CD4-positive, alpha-beta T cell (primary cell): ENCODE measurements around the gene FANCG. TPM values are rescaled to one million over a fixed set of nuclear protein-coding genes. Genes with fewer than 3 reads are reported as not detected.

Experiments used
- ATAC-seq: fragments of 200-7000 bp; cut with Tn5 transposase; one replicate; pipeline ENCODE4 v1.10.0; 2022; ENCODE audit warnings: mild to moderate bottlenecking; ENCODE audit not compliant: poor library complexity
- CTCF ChIA-PET: fragments of 350-600 bp; sonication (Branson Sonifier 250); formaldehyde crosslinking; loops from one replicate; lab custom pipeline; 2021; ENCODE audit warnings: antibody characterized with exemption, inconsistent platforms; lab: Charles Lee
- POLR2A ChIA-PET: fragments of 350-600 bp; sonication (Branson Sonifier 250); formaldehyde crosslinking; loops from one replicate; lab custom pipeline; 2021; ENCODE audit warnings: antibody characterized with exemption, inconsistent platforms; lab: Charles Lee
- DNase-seq, 14 experiments: peaks; one replicate each; pipeline ENCODE4 v3.0.0-alpha.2; 2013 to 2020; ENCODE audit warnings: mixed read lengths in 2 of 14
- H3K27ac ChIP-seq, 2 donors: one replicate each; pipeline versions ENCODE4 v1.5.1 to v1.7.0; 2013; ENCODE audit warnings: low read length in 2 of 2, low read depth in 1 of 2, mild to moderate bottlenecking in 1 of 2
- H3K27me3 ChIP-seq, 2 experiments: 1 replicate in 1 of 2; 2 replicates in 1 of 2; pipeline versions ENCODE4 v1.6.1 to v1.7.0; 2013; ENCODE audit warnings: low read length in 2 of 2, control low read depth in 1 of 2, mild to moderate bottlenecking in 1 of 2, moderate library complexity in 1 of 2; ENCODE audit not compliant: insufficient read depth in 2 of 2, control insufficient read depth in 1 of 2
- H3K36me3 ChIP-seq: one replicate; pipeline ENCODE4 v1.6.1; 2013; ENCODE audit warnings: low read length, control low read depth; ENCODE audit not compliant: insufficient read depth
- H3K4me1 ChIP-seq: one replicate; pipeline ENCODE4 v1.6.1; 2013; ENCODE audit warnings: low read length, control low read depth; ENCODE audit not compliant: insufficient read depth
- H3K4me3 ChIP-seq: one replicate; pipeline ENCODE4 v1.5.1; 2013; ENCODE audit warnings: mild to moderate bottlenecking, low read length, moderate library complexity
- H3K9me3 ChIP-seq, 2 experiments: 1 replicate in 1 of 2; 2 replicates in 1 of 2; pipeline versions ENCODE4 v1.6.1 to v1.7.0; 2013; ENCODE audit warnings: low read length in 2 of 2, mild to moderate bottlenecking in 2 of 2, control low read depth in 1 of 2, moderate library complexity in 1 of 2; ENCODE audit not compliant: control insufficient read depth in 1 of 2, insufficient read depth in 1 of 2
- H3K27ac Mint-ChIP-seq: one replicate; pipeline ENCODE4 v1.8.0; 2020; ENCODE audit warnings: mixed read lengths
- H3K27me3 Mint-ChIP-seq: one replicate; pipeline ENCODE4 v1.8.0; 2021; ENCODE audit warnings: mixed read lengths
- H3K36me3 Mint-ChIP-seq: one replicate; pipeline ENCODE4 v1.8.0; 2021; ENCODE audit warnings: low read depth, mixed read lengths
- H3K4me1 Mint-ChIP-seq: one replicate; pipeline ENCODE4 v1.8.0; 2021; ENCODE audit warnings: low read depth, mixed read lengths
- H3K4me3 Mint-ChIP-seq: one replicate; pipeline ENCODE4 v1.8.0; 2020; ENCODE audit warnings: mild to moderate bottlenecking, mixed read lengths
- H3K9me3 Mint-ChIP-seq: one replicate; pipeline ENCODE4 v1.8.0; 2020; ENCODE audit warnings: mixed read lengths
- CTCF ChIP-seq: fragments of 200-600 bp; IDR thresholded peaks from one replicate; pipeline ENCODE4 v1.8.0; 2022; ENCODE audit warnings: antibody characterized with exemption, mild to moderate bottlenecking
- intact Hi-C, 2 experiments: fragments of 100-400 bp; cut with DNase I in 1 of 2; cut with micrococcal nuclease in 1 of 2; formaldehyde crosslinking; loops; one replicate each; pipeline versions ENCODE4 v1.15.1 to v1.9.0; 2023 to 2025; cut with DNase I, micrococcal nuclease
- polyA plus RNA-seq, 2 donors: library from polyadenylated mRNA; unstranded; fragments of 120-200 nt; gene quantifications; one replicate each; pipeline ENCODE4 v1.2.1, GENCODE V29; 2013
- total RNA-seq, 174 experiments: library from RNA in 2 of 174; stranded (reverse) in 2 of 174; gene quantifications; one replicate each; pipeline ENCODE4 v1.2.3 and lab custom pipeline; 2021 to 2026

Gene FANCG
- total RNA-seq (10 to 100 TPM; 21.7 to 24.6 TPM), total RNA-seq (lab: John Stamatoyannopoulos, UW) (3.1 to 86.3 (median 16.4) reads per million in 172 experiments)
- polyA plus RNA-seq (2013, experiment 1 of 2) = 12.0 TPM
- 16.5 TPM for polyA plus RNA-seq (2013, experiment 2 of 2)

GRCh38 chr9:35079426-35080341 lies at the start of gene FANCG:
TSS of gene FANCG (minus strand) at chr9:35079942. CDS start at chr9:35079524, 418 bp downstream.
- peak within 1 kb of the TSS; percentile 69 for H3K4me3 ChIP-seq
- H3K4me3 Mint-ChIP-seq = peak within 1 kb of the TSS; percentile 96

DNA sequence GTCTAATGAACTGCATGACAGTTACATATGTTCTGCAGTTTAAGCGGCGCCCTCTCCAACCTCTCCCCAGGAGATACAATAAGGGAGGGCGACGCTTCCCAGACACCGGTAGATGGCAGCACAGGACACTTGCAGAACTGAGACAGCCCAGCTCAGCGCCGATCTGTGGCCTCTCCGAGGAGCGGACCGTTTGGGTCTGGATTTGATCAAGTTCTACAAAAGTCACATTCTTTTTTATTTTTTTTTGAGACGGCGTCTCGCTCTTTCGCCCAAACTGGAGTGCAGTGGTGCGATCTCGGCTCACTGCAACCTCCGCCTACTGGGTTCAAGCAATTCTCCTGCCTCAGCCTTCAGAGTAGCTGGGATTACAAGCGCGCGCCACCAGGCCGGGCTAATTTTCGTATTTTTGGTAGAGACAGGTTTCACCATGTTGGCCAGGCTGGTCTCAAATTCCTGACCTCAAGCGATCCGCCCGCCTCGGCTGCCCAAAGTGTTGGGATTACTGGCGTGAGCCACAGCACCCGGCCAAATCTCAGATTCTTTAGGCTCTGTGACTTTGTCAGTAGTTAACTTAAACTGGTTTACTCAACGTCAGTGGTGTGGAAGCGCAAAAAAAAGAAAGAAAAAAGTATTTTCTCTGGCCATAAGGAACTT lies 37.3 kb upstream of the FANCG start:
- peak overlapping the region; percentile 79 for H3K27ac Mint-ChIP-seq
- Histone ChIP-seq H3K9me3 (no peaks in the 10 kb centered on the region), H3K36me3 (no peaks in the 10 kb centered on the region), H3K4me1 (peaks cover 46% of the 10 kb centered on the region), H3K4me3 (peak overlapping the region; percentile 66), H3K27me3 (no peaks in the 10 kb centered on the region), H3K27ac (peak overlapping the region; percentile 81 to 83)
- peak overlapping the region; percentile 94 for H3K4me3 Mint-ChIP-seq
- ChIA-PET POLR2A (interaction anchor here (0.6 to 6.8 kb wide), 8 partner anchors 14 to 615 kb away, joined by 3 to 46 read pairs (median 6); partner anchors contain the start of genes CREB3, FANCG, STOML2 and TLN1), CTCF (interaction anchor here (0.5 to 5.3 kb wide), 19 partner anchors 10 to 528 kb away, joined by 3 to 28 read pairs (median 4); partner anchors contain the start of genes PIGO, STOML2, UNC13B and VCP)
- TF ChIP-seq CTCF = peak; percentile 90
- H3K4me1 Mint-ChIP-seq = peaks cover 42% of the 10 kb centered on the region
- peak; percentile 67 for ATAC-seq
- H3K9me3 Mint-ChIP-seq = no peaks in the 10 kb centered on the region
- DNase-seq = peak; percentile 77 to 96 (median 84)
- no peaks in the 10 kb centered on the region for H3K36me3 Mint-ChIP-seq
- H3K27me3 Mint-ChIP-seq = no peaks in the 10 kb centered on the region
- intact Hi-C loops = loop anchor here (1.0 to 10.0 kb wide), 9 partner anchors 44 to 765 kb away; partner anchors contain the start of genes CREB3 (in 1 of the 2), ENHO (in 1 of the 2), HINT2 (in 1 of the 2) and SPAG8 (in 1 of the 2)

More at GRCh38 chr9:35079426-35080341, at the start of gene FANCG:
- Mint-ChIP-seq H3K36me3 (peaks cover 5% of the 10 kb centered on the region), H3K27me3 (no peaks in the 10 kb centered on the region), H3K4me1 (peaks cover 23% of the 10 kb centered on the region), H3K27ac (peak within 1 kb of the TSS; percentile 91), H3K9me3 (no peaks in the 10 kb centered on the region)
- Histone ChIP-seq H3K9me3 (no peaks in the 10 kb centered on the region), H3K4me1 (peaks cover 19% of the 10 kb centered on the region), H3K27me3 (no peaks in the 10 kb centered on the region), H3K27ac (peak within 1 kb of the TSS; percentile 43 to 62), H3K36me3 (peaks cover 7% of the 10 kb centered on the region)
- ChIA-PET POLR2A (interaction anchor here (0.6 to 5.0 kb wide), 17 partner anchors 8 to 710 kb away, joined by 3 to 51 read pairs (median 4); partner anchors contain the start of genes ATOSB, DNAJB5, PIGO and STOML2), CTCF (interaction anchor here (0.6 to 4.3 kb wide), 11 partner anchors 8 to 670 kb away, joined by 3 to 26 read pairs (median 5); partner anchors contain the start of genes PIGO, STOML2 and VCP)
- intact Hi-C loops = loop anchor here in 1 of 2 experiments (1.0 to 10.0 kb wide), 5 partner anchors 17 to 555 kb away; partner anchors contain the start of genes ATOSB, ENHO, PIGO and SIGMAR1
- ATAC-seq (peak; percentile 90), DNase-seq (peak; percentile 60 to 90 (median 74))
- TF ChIP-seq CTCF = no peak
